Chondrocyte (in vitro differentiated cells): ENCODE results near the gene EOGT. TPM values are rescaled to one million over a fixed set of nuclear protein-coding genes. Genes with fewer than 3 reads are reported as not detected.

ENCODE experiments used
- DNase-seq: peaks from one replicate; pipeline ENCODE4 v3.0.0; 2021; ENCODE audit warnings: mixed read lengths, low spot score
- H3K27ac Mint-ChIP-seq: one replicate; pipeline ENCODE4 v1.8.0; 2021; ENCODE audit warnings: mild to moderate bottlenecking, moderate library complexity, mixed read lengths; ENCODE audit not compliant: unreplicated experiment
- H3K27me3 Mint-ChIP-seq: 2 replicates; pipeline ENCODE4 v1.8.0; 2021; ENCODE audit warnings: low read depth, mixed read lengths
- H3K36me3 Mint-ChIP-seq: 2 replicates; pipeline ENCODE4 v1.8.0; 2021; ENCODE audit warnings: low read depth, mixed read lengths
- H3K4me1 Mint-ChIP-seq: 2 replicates; pipeline ENCODE4 v1.8.0; 2021; ENCODE audit warnings: low read depth, mild to moderate bottlenecking, mixed read lengths
- H3K4me3 Mint-ChIP-seq: one replicate; pipeline ENCODE4 v1.8.0; 2021; ENCODE audit warnings: mild to moderate bottlenecking, moderate library complexity, mixed read lengths; ENCODE audit not compliant: unreplicated experiment
- H3K9me3 Mint-ChIP-seq: 2 replicates; pipeline ENCODE4 v1.8.0; 2021; ENCODE audit warnings: low read depth, mixed read lengths
- total RNA-seq: library from RNA; stranded (reverse); gene quantifications from 3 replicates; pipeline ENCODE4 v1.2.1, GENCODE V29; 2021
- TF ChIP-seq, protein P1 (sequence below): fragments of 200-600 bp; sonication (generic); IDR thresholded peaks from 2 replicates; pipeline ENCODE4 v1.5.0; 2021; ENCODE audit warnings: antibody characterized with exemption, mild to moderate bottlenecking, moderate library complexity

The EOGT gene
- total RNA-seq, 1 donor from 2014 or later: 34.4 TPM

DNA sequence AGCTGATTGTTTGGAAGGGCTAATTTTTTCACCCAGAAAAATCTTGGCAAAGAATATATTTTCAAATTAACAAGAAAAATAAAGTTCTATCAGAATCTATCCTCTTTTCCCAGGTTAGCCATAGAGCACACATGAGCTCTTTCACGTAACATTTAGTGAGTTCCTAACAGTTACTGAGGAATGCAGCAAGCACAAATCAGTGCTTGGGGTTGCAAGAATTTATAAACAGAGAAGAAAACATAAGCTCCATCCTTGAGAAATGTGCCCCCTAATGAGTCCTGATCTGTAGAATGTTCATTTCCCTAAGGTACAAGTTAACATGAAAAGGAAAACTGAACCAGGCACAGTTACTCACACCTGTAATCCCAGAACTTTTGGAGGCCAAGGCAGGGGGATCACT is 13.9 kb downstream of the EOGT start:
- TF ChIP-seq, protein P1, sequence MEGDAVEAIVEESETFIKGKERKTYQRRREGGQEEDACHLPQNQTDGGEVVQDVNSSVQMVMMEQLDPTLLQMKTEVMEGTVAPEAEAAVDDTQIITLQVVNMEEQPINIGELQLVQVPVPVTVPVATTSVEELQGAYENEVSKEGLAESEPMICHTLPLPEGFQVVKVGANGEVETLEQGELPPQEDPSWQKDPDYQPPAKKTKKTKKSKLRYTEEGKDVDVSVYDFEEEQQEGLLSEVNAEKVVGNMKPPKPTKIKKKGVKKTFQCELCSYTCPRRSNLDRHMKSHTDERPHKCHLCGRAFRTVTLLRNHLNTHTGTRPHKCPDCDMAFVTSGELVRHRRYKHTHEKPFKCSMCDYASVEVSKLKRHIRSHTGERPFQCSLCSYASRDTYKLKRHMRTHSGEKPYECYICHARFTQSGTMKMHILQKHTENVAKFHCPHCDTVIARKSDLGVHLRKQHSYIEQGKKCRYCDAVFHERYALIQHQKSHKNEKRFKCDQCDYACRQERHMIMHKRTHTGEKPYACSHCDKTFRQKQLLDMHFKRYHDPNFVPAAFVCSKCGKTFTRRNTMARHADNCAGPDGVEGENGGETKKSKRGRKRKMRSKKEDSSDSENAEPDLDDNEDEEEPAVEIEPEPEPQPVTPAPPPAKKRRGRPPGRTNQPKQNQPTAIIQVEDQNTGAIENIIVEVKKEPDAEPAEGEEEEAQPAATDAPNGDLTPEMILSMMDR: no peak
- H3K4me3 Mint-ChIP-seq: no peak overlapping the region
- H3K27me3 Mint-ChIP-seq: no peaks in the 10 kb centered on the region
- no peaks in the 10 kb centered on the region for H3K9me3 Mint-ChIP-seq
- H3K27ac Mint-ChIP-seq: peak overlapping the region; percentile 79
- peaks cover 34% of the 10 kb centered on the region for H3K4me1 Mint-ChIP-seq
- DNase-seq: no peak
- peaks cover 32% of the 10 kb centered on the region for H3K36me3 Mint-ChIP-seq

DNA sequence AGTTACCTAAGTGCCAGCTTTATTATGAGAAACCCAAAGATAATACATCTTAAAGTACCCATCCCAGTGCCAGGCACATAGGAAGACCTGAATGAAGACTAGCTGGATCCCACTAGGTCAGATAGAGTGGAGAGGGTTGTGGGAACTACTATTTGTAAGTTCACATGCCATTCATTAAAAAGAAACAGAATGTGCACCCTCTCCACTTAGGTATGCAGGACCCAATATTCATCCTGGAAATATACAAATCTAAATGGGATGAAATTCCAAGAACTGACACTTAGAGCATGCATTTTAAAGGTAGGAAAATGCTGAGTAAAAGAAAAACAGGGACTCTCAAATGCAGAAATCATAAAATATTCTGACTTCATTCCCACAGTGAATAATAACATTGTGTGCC is 14.3 kb downstream of the EOGT start:
- Mint-ChIP-seq H3K36me3 (peaks cover 32% of the 10 kb centered on the region), H3K27me3 (no peaks in the 10 kb centered on the region), H3K4me1 (peaks cover 34% of the 10 kb centered on the region), H3K4me3 (no peak overlapping the region), H3K27ac (peak overlapping the region; percentile 79), H3K9me3 (no peaks in the 10 kb centered on the region)
- no peak for DNase-seq
- TF ChIP-seq, protein P1: no peak

DNA sequence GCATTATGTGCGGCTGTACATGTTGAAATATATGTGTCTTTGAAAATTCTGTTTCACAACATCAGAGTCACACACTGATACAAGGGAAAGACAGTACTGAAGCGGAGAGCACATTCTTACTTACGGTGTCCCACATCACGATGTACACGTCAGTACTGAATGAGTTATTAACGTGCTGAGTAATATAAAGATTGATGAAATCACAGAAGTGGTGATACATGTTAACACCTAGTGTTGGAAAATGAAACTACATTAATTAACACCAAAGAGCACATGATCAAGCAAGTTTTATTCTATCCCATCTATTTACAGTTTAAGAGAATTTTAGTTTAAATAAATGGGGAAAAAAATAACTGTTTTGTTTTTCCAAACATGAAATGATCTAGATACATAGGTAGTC is 15.6 kb downstream of the EOGT start:
- DNase-seq: no peak
- H3K4me3 Mint-ChIP-seq: no peak overlapping the region
- H3K9me3 Mint-ChIP-seq: no peaks in the 10 kb centered on the region
- H3K27ac Mint-ChIP-seq: no peak overlapping the region
- H3K4me1 Mint-ChIP-seq: peaks cover 37% of the 10 kb centered on the region
- H3K36me3 Mint-ChIP-seq: peaks cover 33% of the 10 kb centered on the region
- TF ChIP-seq, protein P1: peak; percentile 40
- no peaks in the 10 kb centered on the region for H3K27me3 Mint-ChIP-seq

DNA sequence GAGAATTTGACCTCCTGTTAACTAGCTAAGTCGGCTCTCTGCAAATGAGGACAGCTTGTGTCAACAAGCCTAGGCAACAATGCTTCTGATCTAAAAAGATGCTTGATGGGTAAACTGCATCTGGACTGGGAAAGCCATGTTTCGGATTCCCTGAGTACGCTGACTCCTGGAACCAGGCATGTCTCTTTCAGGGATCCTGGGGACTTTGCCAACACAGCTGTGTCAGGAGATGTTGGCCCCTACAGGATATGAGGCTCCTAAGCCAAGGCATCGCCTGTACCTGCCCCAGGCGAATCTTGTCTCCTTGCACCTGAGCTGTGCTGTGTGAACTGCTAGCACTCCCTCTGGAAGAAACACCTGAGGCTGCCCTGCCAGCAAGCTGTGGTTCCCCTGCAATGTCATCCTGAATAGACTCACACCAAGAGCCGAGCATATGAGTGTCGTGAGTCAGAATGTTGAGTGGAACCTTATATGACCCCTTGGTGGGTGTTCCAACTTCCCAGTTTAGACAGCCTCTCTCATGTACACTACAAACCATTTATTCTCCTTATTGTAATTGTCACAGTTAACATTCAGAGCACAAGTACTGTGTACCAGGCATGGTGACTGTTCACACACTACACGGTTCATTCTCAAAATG is 17.0 kb downstream of the EOGT start:
- H3K27ac Mint-ChIP-seq: no peak overlapping the region
- H3K36me3 Mint-ChIP-seq: peaks cover 37% of the 10 kb centered on the region
- H3K4me3 Mint-ChIP-seq: no peak overlapping the region
- DNase-seq: no peak
- H3K4me1 Mint-ChIP-seq: peaks cover 37% of the 10 kb centered on the region
- H3K27me3 Mint-ChIP-seq: no peaks in the 10 kb centered on the region
- TF ChIP-seq, protein P1: no peak
- H3K9me3 Mint-ChIP-seq: no peaks in the 10 kb centered on the region

DNA sequence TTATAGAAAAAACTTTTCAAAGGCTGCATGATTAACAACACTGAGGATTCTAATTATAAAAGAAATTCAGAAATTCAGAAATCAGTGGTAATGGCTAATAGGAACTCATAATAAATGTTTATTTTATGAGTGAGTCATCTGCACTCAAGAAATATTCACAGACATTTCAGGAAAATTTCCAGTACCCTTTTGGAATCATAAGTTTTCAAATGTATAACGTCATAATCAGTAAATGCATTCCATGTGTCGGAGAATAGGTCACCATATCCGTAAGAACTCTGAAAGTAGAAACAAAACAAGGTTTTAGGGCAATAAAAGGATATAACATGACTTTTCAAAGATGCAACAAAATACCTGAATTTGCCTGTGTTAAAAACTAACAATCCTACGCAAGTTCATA is 24.7 kb downstream of the EOGT start:
- H3K36me3 Mint-ChIP-seq: peaks cover 49% of the 10 kb centered on the region
- no peaks in the 10 kb centered on the region for H3K9me3 Mint-ChIP-seq
- H3K4me3 Mint-ChIP-seq: no peak overlapping the region
- H3K27ac Mint-ChIP-seq: no peak overlapping the region
- DNase-seq: no peak
- no peaks in the 10 kb centered on the region for H3K27me3 Mint-ChIP-seq
- H3K4me1 Mint-ChIP-seq: peaks cover 25% of the 10 kb centered on the region
- TF ChIP-seq, protein P1: no peak
